Glomerular visceral epithelial cell (primary cell): ENCODE measurements around the gene SLC36A1.
"Not testable (repeated sequence)": the region's sequence is repeated elsewhere in the genome, so short reads cannot be mapped to it uniquely, and the experiment has no call there.

Experiments
- DNase-seq: peaks from one replicate; pipeline ENCODE4 v3.0.0-alpha.2; 2016; ENCODE audit errors: extremely low spot score

SLC36A1 gene

GRCh38 chr5:151447174-151448037, at the start of gene SLC36A1:
Gene SLC36A1 (plus strand): TSS chr5:151447603. CDS start chr5:151458793, 11,190 bp downstream.
- DNase-seq: peak; percentile 93

GRCh38 chr5:151405334-151406160, 41.9 kb upstream of the SLC36A1 start:
- no peak for DNase-seq

GRCh38 chr5:151406322-151406947, 41.0 kb upstream of the SLC36A1 start:
- DNase-seq: no peak

GRCh38 chr5:151408591-151409230, 38.7 kb upstream of the SLC36A1 start:
- DNase-seq: no peak

GRCh38 chr5:151413800-151414199, 33.6 kb upstream of the SLC36A1 start:
- no peak for DNase-seq

GRCh38 chr5:151414536-151414935, 32.9 kb upstream of the SLC36A1 start:
- DNase-seq: no peak

GRCh38 chr5:151417712-151418111, 29.7 kb upstream of the SLC36A1 start:
- DNase-seq: no peak

GRCh38 chr5:151420127-151420526, 27.3 kb upstream of the SLC36A1 start:
- no peak for DNase-seq

GRCh38 chr5:151424892-151425523, 22.4 kb upstream of the SLC36A1 start:
- no peak for DNase-seq

- not testable (repeated sequence) for DNase-seq
Observed at GRCh38 chr5:151426347-151426746, 21.1 kb upstream of the SLC36A1 start.

- no peak for DNase-seq
Observed at GRCh38 chr5:151427258-151427657, 20.1 kb upstream of the SLC36A1 start.

GRCh38 chr5:151430731-151431130, 16.7 kb upstream of the SLC36A1 start:
- no peak for DNase-seq

- DNase-seq: no peak
Observed at GRCh38 chr5:151431666-151432065, 15.7 kb upstream of the SLC36A1 start.

- DNase-seq: no peak
Observed at GRCh38 chr5:151432210-151432609, 15.2 kb upstream of the SLC36A1 start.

GRCh38 chr5:151434570-151435237, 12.7 kb upstream of the SLC36A1 start:
- no peak for DNase-seq

- peak; percentile 33 for DNase-seq
Observed at GRCh38 chr5:151448038-151448985, 909 bp downstream of the SLC36A1 start.

GRCh38 chr5:151449297-151449696, 1.9 kb downstream of the SLC36A1 start:
- no peak for DNase-seq

GRCh38 chr5:151449839-151450238, 2.4 kb downstream of the SLC36A1 start:
- no peak for DNase-seq

GRCh38 chr5:151450605-151451004, 3.2 kb downstream of the SLC36A1 start:
- no peak for DNase-seq
